BE2C (cell line): ENCODE results near the gene FOXN3.

Experiments used
- DNase-seq: peaks from one replicate; pipeline ENCODE4 v3.0.0-alpha.2; 2020
- H3K27me3 ChIP-seq: fragments of 250-450 bp; sonication (Bioruptor Pico); 2 replicates; pipeline ENCODE4 v1.5.1; 2020; ENCODE audit warnings: mild to moderate bottlenecking
- H3K36me3 ChIP-seq: fragments of 250-450 bp; sonication (Bioruptor Pico); 2 replicates; pipeline ENCODE4 v1.5.1; 2020; ENCODE audit warnings: mild to moderate bottlenecking
- H3K4me1 ChIP-seq: fragments of 250-450 bp; sonication (Bioruptor Pico); 2 replicates; pipeline ENCODE4 v1.5.1; 2020
- H3K4me3 ChIP-seq: 2 replicates; pipeline ENCODE4 v1.5.1; 2011; ENCODE audit warnings: low read depth, low read length
- H3K9me3 ChIP-seq: fragments of 250-450 bp; sonication (Bioruptor Pico); 2 replicates; pipeline ENCODE4 v1.5.1; 2020
- TF ChIP-seq, protein P1 (sequence below): IDR thresholded peaks from 2 replicates; pipeline ENCODE4 v1.5.1; 2012; ENCODE audit warnings: mild to moderate bottlenecking, low read depth, low read length

Gene FOXN3

DNA sequence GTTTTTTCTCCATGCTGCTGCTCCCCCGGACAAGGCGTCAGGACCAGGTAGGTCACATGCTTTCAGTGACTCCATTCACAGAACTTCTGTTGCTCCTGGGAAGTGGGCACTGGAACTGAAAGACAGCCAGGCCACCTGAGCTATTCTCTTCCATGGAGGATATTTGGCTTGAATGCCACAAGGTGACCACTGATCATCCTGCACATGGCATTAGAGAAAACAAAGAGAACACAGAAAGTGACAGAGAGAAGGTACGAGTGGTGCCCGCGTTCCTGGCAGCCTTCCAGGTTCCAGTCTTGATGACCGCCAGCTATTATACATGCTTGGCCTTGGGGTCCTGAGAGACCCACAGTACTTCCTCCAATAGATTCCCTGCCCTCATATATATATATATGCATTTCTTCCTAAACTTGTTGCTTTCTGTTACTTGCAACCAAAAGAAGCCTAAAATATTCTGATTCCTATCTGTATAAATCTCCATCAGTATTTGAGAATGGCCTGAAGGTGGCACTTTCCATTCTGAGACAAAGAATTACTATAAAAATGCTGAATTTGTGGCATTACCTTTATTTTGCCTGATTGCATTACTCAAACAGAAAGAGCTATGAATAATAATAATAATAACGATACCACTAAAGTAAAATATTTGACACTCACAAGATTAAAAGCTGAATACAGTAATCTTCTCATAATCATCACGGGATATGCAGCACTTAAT lies 174.9 kb downstream of the FOXN3 start:
- peaks cover 8% of the 10 kb centered on the region for H3K4me1 ChIP-seq
- H3K9me3 ChIP-seq, result no peaks in the 10 kb centered on the region
- no peaks in the 10 kb centered on the region for H3K36me3 ChIP-seq
- H3K4me3 ChIP-seq, result no peak overlapping the region
- TF ChIP-seq, protein P1, sequence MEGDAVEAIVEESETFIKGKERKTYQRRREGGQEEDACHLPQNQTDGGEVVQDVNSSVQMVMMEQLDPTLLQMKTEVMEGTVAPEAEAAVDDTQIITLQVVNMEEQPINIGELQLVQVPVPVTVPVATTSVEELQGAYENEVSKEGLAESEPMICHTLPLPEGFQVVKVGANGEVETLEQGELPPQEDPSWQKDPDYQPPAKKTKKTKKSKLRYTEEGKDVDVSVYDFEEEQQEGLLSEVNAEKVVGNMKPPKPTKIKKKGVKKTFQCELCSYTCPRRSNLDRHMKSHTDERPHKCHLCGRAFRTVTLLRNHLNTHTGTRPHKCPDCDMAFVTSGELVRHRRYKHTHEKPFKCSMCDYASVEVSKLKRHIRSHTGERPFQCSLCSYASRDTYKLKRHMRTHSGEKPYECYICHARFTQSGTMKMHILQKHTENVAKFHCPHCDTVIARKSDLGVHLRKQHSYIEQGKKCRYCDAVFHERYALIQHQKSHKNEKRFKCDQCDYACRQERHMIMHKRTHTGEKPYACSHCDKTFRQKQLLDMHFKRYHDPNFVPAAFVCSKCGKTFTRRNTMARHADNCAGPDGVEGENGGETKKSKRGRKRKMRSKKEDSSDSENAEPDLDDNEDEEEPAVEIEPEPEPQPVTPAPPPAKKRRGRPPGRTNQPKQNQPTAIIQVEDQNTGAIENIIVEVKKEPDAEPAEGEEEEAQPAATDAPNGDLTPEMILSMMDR, result no peak
- H3K27me3 ChIP-seq, result no peaks in the 10 kb centered on the region
- no peak for DNase-seq

GRCh38 chr14:89241257-89241656 lies 175.8 kb downstream of the FOXN3 start:
- no peaks in the 10 kb centered on the region for H3K27me3 ChIP-seq
- peaks cover 8% of the 10 kb centered on the region for H3K4me1 ChIP-seq
- no peak overlapping the region for H3K4me3 ChIP-seq
- no peaks in the 10 kb centered on the region for H3K36me3 ChIP-seq
- no peaks in the 10 kb centered on the region for H3K9me3 ChIP-seq
- TF ChIP-seq, protein P1, result no peak
- DNase-seq, result no peak

GRCh38 chr14:89240414-89240813 lies 176.6 kb downstream of the FOXN3 start:
- no peaks in the 10 kb centered on the region for H3K27me3 ChIP-seq
- TF ChIP-seq, protein P1, result no peak
- no peak for DNase-seq
- no peaks in the 10 kb centered on the region for H3K36me3 ChIP-seq
- no peaks in the 10 kb centered on the region for H3K9me3 ChIP-seq
- peaks cover 8% of the 10 kb centered on the region for H3K4me1 ChIP-seq
- no peak overlapping the region for H3K4me3 ChIP-seq

DNA sequence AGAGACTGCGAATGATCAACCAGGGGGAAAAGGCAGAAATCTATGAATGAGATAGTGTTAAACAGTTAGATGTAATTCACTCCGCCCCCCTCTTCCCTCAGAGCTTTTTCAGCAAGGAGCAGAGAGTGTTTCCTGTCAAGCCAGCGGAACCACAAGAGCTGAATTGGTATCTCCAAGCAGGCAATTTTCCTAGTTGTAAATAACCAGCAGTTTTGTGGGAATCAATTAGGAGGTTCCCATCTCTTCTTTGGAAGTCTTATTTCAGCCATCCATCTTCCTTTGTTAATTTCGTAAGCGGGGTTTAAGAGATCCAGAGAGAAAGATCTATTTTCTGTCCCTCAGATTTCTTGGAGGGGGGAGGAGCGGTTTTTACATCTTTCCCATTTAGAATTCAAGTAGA lies 178.0 kb downstream of the FOXN3 start:
- H3K36me3 ChIP-seq, result no peaks in the 10 kb centered on the region
- H3K27me3 ChIP-seq, result no peaks in the 10 kb centered on the region
- DNase-seq, result no peak
- no peaks in the 10 kb centered on the region for H3K9me3 ChIP-seq
- peaks cover 8% of the 10 kb centered on the region for H3K4me1 ChIP-seq
- TF ChIP-seq, protein P1, result no peak
- H3K4me3 ChIP-seq, result no peak overlapping the region

- Histone ChIP-seq H3K9me3 (no peaks in the 10 kb centered on the region), H3K36me3 (no peaks in the 10 kb centered on the region), H3K4me1 (peaks cover 8% of the 10 kb centered on the region), H3K27me3 (no peaks in the 10 kb centered on the region), H3K4me3 (no peak overlapping the region)
- TF ChIP-seq, protein P1, result peak; percentile 54
- peak; percentile 33 for DNase-seq
These were observed 179.0 kb downstream of the FOXN3 start for GRCh38 chr14:89237921-89238529.

DNA sequence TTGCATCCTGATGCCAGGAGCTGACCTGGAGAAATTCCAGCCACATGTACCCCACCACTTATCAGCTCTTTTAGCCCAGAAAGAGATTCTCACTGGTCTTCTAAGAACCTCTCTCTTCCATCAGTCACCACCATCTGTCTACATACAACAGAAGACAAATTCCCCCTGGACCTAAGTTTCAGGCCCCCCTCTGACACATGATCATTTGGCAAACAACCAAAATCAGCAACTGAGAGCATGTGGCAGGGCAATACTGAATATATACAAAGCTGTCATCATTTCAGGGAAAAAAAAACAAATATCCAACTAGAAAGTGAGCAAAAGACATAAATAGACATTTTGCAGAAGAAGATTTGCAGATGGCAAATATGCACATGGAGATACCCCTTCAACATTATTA lies 180.2 kb downstream of the FOXN3 start:
- Histone ChIP-seq H3K36me3 (no peaks in the 10 kb centered on the region), H3K4me1 (peaks cover 8% of the 10 kb centered on the region), H3K9me3 (no peaks in the 10 kb centered on the region), H3K27me3 (no peaks in the 10 kb centered on the region), H3K4me3 (no peak overlapping the region)
- no peak for DNase-seq
- TF ChIP-seq, protein P1, result no peak
